Astrocyte of the spinal cord (primary cell): ENCODE data around the gene CDK6.
A peak's percentile ranks its signal among the peaks of the same experiment; 100 is the strongest.
"Not testable (repeated sequence)": the region's sequence is repeated elsewhere in the genome, so short reads cannot be mapped to it uniquely, and the experiment has no call there.

ENCODE experiments used
- DNase-seq: peaks from one replicate; pipeline ENCODE4 v3.0.0; 2011; ENCODE audit warnings: low read depth, low spot score
- H3K4me3 ChIP-seq: 2 replicates; pipeline ENCODE4 v1.5.1; 2011; ENCODE audit warnings: low read depth, mild to moderate bottlenecking, low read length, moderate library complexity
- CTCF ChIP-seq: IDR thresholded peaks from 2 replicates; pipeline ENCODE4 v1.5.1; 2012; ENCODE audit warnings: low read depth, mild to moderate bottlenecking, low read length, inconsistent platforms
- in situ Hi-C: cut with HindIII; loops from 2 replicates; pipeline ENCODE4 v1.10.0; 2017; ENCODE audit warnings: low sequenced_read_pairs

CDK6 gene

GRCh38 chr7:92612501-92612900 lies 223.9 kb downstream of the CDK6 start:
- in situ Hi-C loops = no loop called here
- H3K4me3 ChIP-seq = no peak overlapping the region
- TF ChIP-seq CTCF = no peak
- peak; percentile 31 for DNase-seq

- no peak for DNase-seq
- no peak for TF ChIP-seq CTCF
- H3K4me3 ChIP-seq = no peak overlapping the region
- in situ Hi-C loops = no loop called here
Measured at GRCh38 chr7:92611735-92612134, 224.6 kb downstream of the CDK6 start.

- in situ Hi-C loops = no loop called here
- peak; percentile 46 for DNase-seq
- peak; percentile 38 for TF ChIP-seq CTCF
- H3K4me3 ChIP-seq = no peak overlapping the region
Measured at GRCh38 chr7:92609921-92610518, 226.4 kb downstream of the CDK6 start.

- no peak overlapping the region for H3K4me3 ChIP-seq
- in situ Hi-C loops = no loop called here
- no peak for TF ChIP-seq CTCF
- no peak for DNase-seq
Measured at GRCh38 chr7:92608380-92609322, 227.7 kb downstream of the CDK6 start.

GRCh38 chr7:92606985-92607384 lies 229.4 kb downstream of the CDK6 start:
- DNase-seq = no peak
- no peak for TF ChIP-seq CTCF
- H3K4me3 ChIP-seq = no peak overlapping the region
- in situ Hi-C loops = no loop called here

- H3K4me3 ChIP-seq, DNase-seq, in situ Hi-C loops: not testable (repeated sequence)
Measured at GRCh38 chr7:92604517-92604916, 231.9 kb downstream of the CDK6 start.

GRCh38 chr7:92603089-92603445 lies 233.3 kb downstream of the CDK6 start:
- H3K4me3 ChIP-seq = no peak overlapping the region
- DNase-seq = no peak
- TF ChIP-seq CTCF = no peak
- in situ Hi-C loops = no loop called here
